ENCODE results near the gene TMEM156.
"Not testable (repeated sequence)": the region's sequence is repeated elsewhere in the genome, so short reads cannot be mapped to it uniquely, and the experiment has no call there.

TMEM156 gene

GRCh38 chr4:39037941-39038340, 5.7 kb upstream of the TMEM156 start:
- no peak overlapping the region for H3K4me3 ChIP-seq (replicated peaks; ENCODE audit: low read depth, low read length)
- TF ChIP-seq CTCF (IDR thresholded peaks at IDR 0.05; ENCODE audit: low read depth, low read length, missing control alignments) = no peak
- DNase-seq (ENCODE audit: extremely low read depth, low read depth) = no peak

GRCh38 chr4:39037491-39037825, 5.2 kb upstream of the TMEM156 start:
- no peak overlapping the region for H3K4me3 ChIP-seq (replicated peaks; ENCODE audit: low read depth, low read length)
- TF ChIP-seq CTCF (IDR thresholded peaks at IDR 0.05; ENCODE audit: low read depth, low read length, missing control alignments) = no peak
- DNase-seq (ENCODE audit: extremely low read depth, low read depth) = no peak

GRCh38 chr4:39036172-39036571, 4.0 kb upstream of the TMEM156 start:
- no peak for DNase-seq (ENCODE audit: extremely low read depth, low read depth)
- TF ChIP-seq CTCF (IDR thresholded peaks at IDR 0.05; ENCODE audit: low read depth, low read length, missing control alignments) = no peak
- H3K4me3 ChIP-seq (replicated peaks; ENCODE audit: low read depth, low read length) = no peak overlapping the region

GRCh38 chr4:39031590-39032020, 604 bp downstream of the TMEM156 start:
- H3K4me3 ChIP-seq (replicated peaks; ENCODE audit: low read depth, low read length); DNase-seq (ENCODE audit: extremely low read depth, low read depth): not testable (repeated sequence)

GRCh38 chr4:39030725-39031124, 1.5 kb downstream of the TMEM156 start:
- no peak for DNase-seq (ENCODE audit: extremely low read depth, low read depth)
- TF ChIP-seq CTCF (IDR thresholded peaks at IDR 0.05; ENCODE audit: low read depth, low read length, missing control alignments) = no peak
- no peak overlapping the region for H3K4me3 ChIP-seq (replicated peaks; ENCODE audit: low read depth, low read length)

- DNase-seq (ENCODE audit: extremely low read depth, low read depth) = no peak
- H3K4me3 ChIP-seq (replicated peaks; ENCODE audit: low read depth, low read length) = no peak overlapping the region
- no peak for TF ChIP-seq CTCF (IDR thresholded peaks at IDR 0.05; ENCODE audit: low read depth, low read length, missing control alignments)
These were observed 2.2 kb downstream of the TMEM156 start for GRCh38 chr4:39029752-39030694.

- TF ChIP-seq CTCF (IDR thresholded peaks at IDR 0.05; ENCODE audit: low read depth, low read length, missing control alignments) = no peak
- no peak overlapping the region for H3K4me3 ChIP-seq (replicated peaks; ENCODE audit: low read depth, low read length)
- no peak for DNase-seq (ENCODE audit: extremely low read depth, low read depth)
These were observed 6.1 kb downstream of the TMEM156 start for GRCh38 chr4:39026096-39026495.
